Activated naive CD8-positive, alpha-beta T cell (primary cell): ENCODE results near the gene CPNE7.
"Not testable (repeated sequence)": the region's sequence is repeated elsewhere in the genome, so short reads cannot be mapped to it uniquely, and the experiment has no call there.

Experiments
- H3K27ac Mint-ChIP-seq: one replicate; pipeline ENCODE4 v1.8.0; 2021; ENCODE audit warnings: mixed read lengths
- H3K27me3 Mint-ChIP-seq: one replicate; pipeline ENCODE4 v1.8.0; 2021; ENCODE audit warnings: mixed read lengths
- H3K36me3 Mint-ChIP-seq: one replicate; pipeline ENCODE4 v1.8.0; 2021; ENCODE audit warnings: mixed read lengths
- H3K4me1 Mint-ChIP-seq: one replicate; pipeline ENCODE4 v1.8.0; 2021; ENCODE audit warnings: low read depth, mixed read lengths
- H3K4me3 Mint-ChIP-seq: one replicate; pipeline ENCODE4 v1.8.0; 2021; ENCODE audit warnings: mild to moderate bottlenecking, mixed read lengths
- H3K9me3 Mint-ChIP-seq: one replicate; pipeline ENCODE4 v1.8.0; 2021; ENCODE audit warnings: low read depth, mixed read lengths

The CPNE7 gene

DNA sequence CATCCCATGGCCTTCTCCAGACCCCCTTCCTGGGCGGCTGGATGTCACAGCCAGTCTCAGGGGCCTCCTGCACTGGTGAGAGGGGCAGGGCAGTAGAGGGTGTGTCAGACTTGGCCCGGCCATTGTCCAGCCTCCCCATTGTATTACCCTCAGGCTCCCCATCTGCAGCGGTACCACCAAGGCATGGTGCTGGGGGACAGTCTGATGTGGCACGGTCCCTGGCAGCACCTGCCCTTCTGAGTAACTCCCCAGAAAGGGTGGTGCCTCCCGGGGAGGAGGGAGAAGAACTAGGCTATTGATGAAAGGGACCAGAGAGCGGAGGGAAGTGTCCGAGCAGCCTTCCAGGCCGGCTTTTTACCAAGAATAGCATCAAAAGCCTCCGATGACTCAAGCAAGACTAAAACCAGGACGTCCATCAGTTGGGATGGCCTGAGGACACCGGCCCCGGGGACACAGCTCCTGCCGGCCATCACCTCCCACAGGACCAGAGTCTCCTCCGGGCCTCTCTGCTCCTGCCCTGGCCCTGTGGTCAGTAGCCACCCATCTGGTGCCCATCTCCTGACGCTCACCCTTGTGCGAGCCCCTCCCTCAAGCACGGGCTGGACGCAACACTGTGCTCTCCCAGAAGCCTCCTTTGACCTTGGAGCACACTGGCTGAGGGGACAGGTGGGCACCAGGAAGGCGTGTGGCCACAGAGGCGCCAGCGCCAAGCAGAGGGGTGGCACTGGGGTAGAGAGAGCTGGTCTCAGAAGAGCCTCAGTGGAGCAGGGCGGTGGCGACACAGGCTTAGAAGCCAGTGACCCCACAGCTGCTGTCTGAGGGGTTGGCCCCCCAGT lies 5.8 kb upstream of the CPNE7 start:
- Mint-ChIP-seq H3K36me3 (peaks cover 2% of the 10 kb centered on the region), H3K4me3 (no peak overlapping the region), H3K9me3 (no peaks in the 10 kb centered on the region), H3K27me3 (peaks cover 3% of the 10 kb centered on the region), H3K4me1 (peaks cover 25% of the 10 kb centered on the region), H3K27ac (no peak overlapping the region)

DNA sequence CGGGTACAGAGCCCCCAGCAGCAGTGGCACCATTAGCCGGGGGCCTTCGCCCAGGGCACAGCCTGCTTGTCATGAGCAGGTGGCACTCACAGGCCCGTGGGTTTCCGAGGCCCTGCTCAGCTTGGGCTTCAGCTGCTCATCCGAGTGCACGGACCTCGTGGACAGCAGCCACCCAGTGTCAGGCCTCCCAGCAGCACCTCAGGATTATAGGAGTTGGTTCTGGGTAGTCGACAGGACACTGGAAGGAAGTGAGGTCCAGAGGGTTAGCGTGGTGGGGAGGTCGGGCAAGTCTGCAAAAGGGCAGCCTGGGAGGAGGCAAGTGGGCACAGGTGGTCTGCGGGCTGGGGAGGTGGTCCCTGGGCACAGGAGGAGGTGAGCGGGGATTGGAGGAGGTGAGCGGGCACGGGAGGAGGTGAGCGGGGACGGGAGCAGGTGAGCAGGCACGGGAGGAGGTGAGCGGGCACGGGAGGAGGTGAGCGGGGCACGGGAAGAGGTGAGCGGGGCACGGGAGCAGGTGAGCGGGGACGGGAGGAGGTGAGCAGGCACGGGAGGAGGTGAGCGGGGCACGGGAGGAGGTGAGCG lies 5.1 kb upstream of the CPNE7 start:
- no peak overlapping the region for H3K27ac Mint-ChIP-seq
- H3K4me1 Mint-ChIP-seq: peaks cover 21% of the 10 kb centered on the region
- H3K4me3 Mint-ChIP-seq: no peak overlapping the region

GRCh38 chr16:89570983-89571598 lies 4.5 kb upstream of the CPNE7 start:
- H3K4me1 Mint-ChIP-seq: peaks cover 17% of the 10 kb centered on the region
- H3K27me3 Mint-ChIP-seq, H3K4me3 Mint-ChIP-seq, H3K36me3 Mint-ChIP-seq, H3K27ac Mint-ChIP-seq, H3K9me3 Mint-ChIP-seq: not testable (repeated sequence)

More for the DNA sequence above, 5.1 kb upstream of the CPNE7 start:
- H3K27me3 Mint-ChIP-seq: peaks cover 3% of the 10 kb centered on the region
- H3K36me3 Mint-ChIP-seq: peaks cover 2% of the 10 kb centered on the region
- H3K9me3 Mint-ChIP-seq: no peaks in the 10 kb centered on the region

DNA sequence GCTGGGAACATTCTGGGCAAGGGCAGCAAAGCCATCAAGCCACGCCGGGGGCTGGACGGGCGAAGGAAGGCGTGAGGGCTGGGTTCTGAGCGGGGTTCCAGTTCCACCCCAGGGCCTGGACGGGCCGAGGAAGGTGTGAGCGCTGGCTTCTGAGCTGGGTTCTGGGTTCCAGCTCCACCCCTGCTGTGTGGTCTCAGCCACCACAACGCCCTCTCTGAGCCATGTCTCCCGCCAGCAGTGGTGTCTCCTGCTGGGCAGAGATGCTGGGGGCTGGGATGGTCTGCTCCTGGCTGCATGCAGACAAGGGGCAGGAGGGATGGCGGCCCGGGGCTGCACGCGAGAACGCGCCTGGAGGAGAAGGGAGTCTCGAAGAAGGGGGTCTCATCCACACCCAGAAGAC lies 3.9 kb upstream of the CPNE7 start:
- no peaks in the 10 kb centered on the region for H3K9me3 Mint-ChIP-seq
- H3K27me3 Mint-ChIP-seq: peaks cover 3% of the 10 kb centered on the region
- H3K27ac Mint-ChIP-seq: no peak overlapping the region
- peaks cover 2% of the 10 kb centered on the region for H3K36me3 Mint-ChIP-seq
- peaks cover 14% of the 10 kb centered on the region for H3K4me1 Mint-ChIP-seq
- no peak overlapping the region for H3K4me3 Mint-ChIP-seq

- no peak overlapping the region for H3K4me3 Mint-ChIP-seq
- H3K4me1 Mint-ChIP-seq: peaks cover 14% of the 10 kb centered on the region
- H3K27ac Mint-ChIP-seq: no peak overlapping the region
- H3K27me3 Mint-ChIP-seq: peaks cover 3% of the 10 kb centered on the region
- peaks cover 2% of the 10 kb centered on the region for H3K36me3 Mint-ChIP-seq
- H3K9me3 Mint-ChIP-seq: no peaks in the 10 kb centered on the region
Measured at GRCh38 chr16:89572073-89572484, 3.5 kb upstream of the CPNE7 start.

GRCh38 chr16:89572485-89573205 lies 2.9 kb upstream of the CPNE7 start:
- H3K27ac Mint-ChIP-seq: no peak overlapping the region
- peaks cover under 1% of the 10 kb centered on the region for H3K36me3 Mint-ChIP-seq
- peak overlapping the region; percentile 17 for H3K4me3 Mint-ChIP-seq
- peaks cover 14% of the 10 kb centered on the region for H3K4me1 Mint-ChIP-seq
- no peaks in the 10 kb centered on the region for H3K9me3 Mint-ChIP-seq
- peaks cover 3% of the 10 kb centered on the region for H3K27me3 Mint-ChIP-seq

DNA sequence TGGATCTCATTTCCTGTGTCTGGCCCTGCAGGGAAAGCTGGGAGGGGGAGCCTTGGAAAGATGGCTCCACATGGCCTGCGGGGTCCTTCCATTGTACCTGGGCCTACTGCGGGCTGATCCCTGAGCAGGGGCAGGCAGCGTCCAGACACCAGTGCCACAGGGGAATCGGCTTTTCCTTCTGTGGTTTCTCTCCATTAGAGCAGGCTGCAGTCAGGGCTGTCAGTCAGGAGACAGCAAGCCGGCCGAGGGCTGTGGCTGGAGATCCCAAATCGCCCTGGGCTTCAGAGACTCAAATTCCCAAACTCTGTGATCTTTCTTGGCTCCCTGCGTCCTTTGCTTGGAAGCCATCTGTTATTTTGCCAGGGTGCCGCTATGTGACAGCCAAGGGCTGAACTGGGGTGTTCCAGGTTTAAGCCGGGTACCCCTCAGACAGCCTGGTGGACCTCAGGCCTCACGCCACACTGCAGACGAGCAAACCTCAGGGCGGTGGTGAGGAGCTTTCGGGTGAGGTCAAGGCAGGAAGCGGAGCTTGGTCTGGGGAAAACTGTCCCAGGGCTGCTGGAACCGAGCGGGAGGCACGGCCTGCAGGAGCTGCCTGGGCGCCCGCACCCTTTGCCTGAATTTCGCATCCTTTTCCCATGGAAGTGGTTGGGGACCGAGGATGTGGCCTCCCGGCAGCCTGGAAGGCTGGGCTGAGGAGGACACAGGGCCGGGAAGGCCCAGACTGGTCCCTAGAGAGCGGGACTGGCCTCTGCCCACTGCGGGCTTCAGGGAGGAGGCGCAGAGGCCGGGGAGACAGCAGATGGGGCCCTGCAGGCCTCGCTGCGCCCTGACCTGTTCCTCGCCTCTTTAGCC lies 1.5 kb upstream of the CPNE7 start:
- Mint-ChIP-seq H3K36me3 (peaks cover 2% of the 10 kb centered on the region), H3K27me3 (peaks cover 3% of the 10 kb centered on the region), H3K4me3 (peak overlapping the region; percentile 32), H3K27ac (no peak overlapping the region), H3K4me1 (peaks cover 14% of the 10 kb centered on the region), H3K9me3 (no peaks in the 10 kb centered on the region)

GRCh38 chr16:89574681-89575246 lies 794 bp upstream of the CPNE7 start:
- Mint-ChIP-seq H3K36me3 (peaks cover 2% of the 10 kb centered on the region), H3K9me3 (no peaks in the 10 kb centered on the region), H3K4me3 (peak overlapping the region; percentile 62), H3K4me1 (peaks cover 14% of the 10 kb centered on the region), H3K27me3 (peaks cover 3% of the 10 kb centered on the region), H3K27ac (no peak overlapping the region)

DNA sequence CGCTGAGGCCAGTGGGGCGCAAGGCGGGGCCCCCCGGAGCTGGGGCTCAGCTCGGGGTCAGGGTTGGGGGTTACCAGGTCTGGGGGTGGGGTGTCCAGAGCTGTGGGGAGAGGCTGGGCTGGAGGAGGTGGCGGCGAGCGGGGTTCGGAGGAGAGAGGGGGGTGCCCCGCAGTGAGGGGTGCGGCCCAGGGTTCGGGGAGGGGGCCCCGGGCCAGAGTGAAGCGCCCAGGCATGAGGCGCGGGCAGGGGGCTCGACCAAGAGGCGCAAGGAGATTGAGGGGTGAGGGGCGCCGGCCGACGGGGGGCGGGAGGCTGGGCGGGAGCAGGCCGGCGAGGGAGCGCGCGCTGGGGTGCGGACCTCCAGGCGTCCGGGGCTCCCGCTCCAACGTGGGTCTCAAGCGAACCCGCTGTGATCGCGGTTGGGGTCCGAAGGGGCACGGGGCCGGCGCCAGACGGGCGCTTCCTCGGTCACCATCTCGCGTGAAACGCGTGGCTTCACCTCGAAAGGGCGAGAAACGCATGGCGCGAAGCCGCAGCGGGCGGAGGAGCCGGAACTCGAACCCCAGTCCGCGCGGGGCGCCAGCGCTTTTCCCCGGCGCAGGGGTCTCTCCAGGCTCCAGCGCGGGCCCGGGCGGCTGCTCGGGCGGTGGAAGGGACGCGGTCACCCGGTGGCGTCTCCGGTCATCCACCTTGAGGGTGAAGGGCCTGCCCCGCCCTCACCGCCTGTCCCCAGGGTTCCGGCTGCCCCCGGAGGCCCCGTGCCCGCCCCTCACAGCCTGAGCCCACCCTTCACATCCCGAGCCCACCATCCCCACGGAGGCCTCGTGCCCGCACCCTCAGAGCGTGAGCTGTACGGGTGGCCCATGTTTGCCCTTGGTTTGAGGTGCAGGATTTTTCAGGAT lies 846 bp downstream of the CPNE7 start:
- Mint-ChIP-seq H3K4me3 (no peak overlapping the region), H3K4me1 (peaks cover 14% of the 10 kb centered on the region), H3K9me3 (no peaks in the 10 kb centered on the region), H3K27me3 (peaks cover 3% of the 10 kb centered on the region), H3K36me3 (peaks cover 2% of the 10 kb centered on the region), H3K27ac (no peak overlapping the region)

GRCh38 chr16:89577055-89577759 lies 1.6 kb downstream of the CPNE7 start:
- H3K27ac Mint-ChIP-seq: no peak overlapping the region
- peaks cover 2% of the 10 kb centered on the region for H3K36me3 Mint-ChIP-seq
- peaks cover 3% of the 10 kb centered on the region for H3K27me3 Mint-ChIP-seq
- H3K4me1 Mint-ChIP-seq: peaks cover 8% of the 10 kb centered on the region
- no peaks in the 10 kb centered on the region for H3K9me3 Mint-ChIP-seq
- no peak overlapping the region for H3K4me3 Mint-ChIP-seq

DNA sequence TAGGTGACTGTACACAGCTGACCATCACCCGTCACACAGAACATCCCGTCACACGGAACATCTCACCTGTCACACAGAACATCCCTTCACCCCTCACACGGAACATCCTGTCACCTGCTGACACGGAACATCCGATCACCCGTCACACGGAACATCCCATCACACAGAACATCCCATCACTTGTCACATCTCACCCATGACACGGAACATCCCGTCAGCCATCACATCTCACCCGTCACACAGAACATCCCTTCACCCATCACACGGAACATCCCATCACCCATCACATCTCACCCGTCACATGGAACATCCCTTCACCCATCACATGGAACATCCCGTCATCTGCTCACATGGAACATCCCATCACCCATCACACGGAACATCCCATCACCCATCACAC lies 3.8 kb downstream of the CPNE7 start:
- no peaks in the 10 kb centered on the region for H3K4me1 Mint-ChIP-seq
- no peak overlapping the region for H3K4me3 Mint-ChIP-seq
- no peaks in the 10 kb centered on the region for H3K27me3 Mint-ChIP-seq
- peaks cover 2% of the 10 kb centered on the region for H3K36me3 Mint-ChIP-seq
- no peaks in the 10 kb centered on the region for H3K9me3 Mint-ChIP-seq
- no peak overlapping the region for H3K27ac Mint-ChIP-seq

DNA sequence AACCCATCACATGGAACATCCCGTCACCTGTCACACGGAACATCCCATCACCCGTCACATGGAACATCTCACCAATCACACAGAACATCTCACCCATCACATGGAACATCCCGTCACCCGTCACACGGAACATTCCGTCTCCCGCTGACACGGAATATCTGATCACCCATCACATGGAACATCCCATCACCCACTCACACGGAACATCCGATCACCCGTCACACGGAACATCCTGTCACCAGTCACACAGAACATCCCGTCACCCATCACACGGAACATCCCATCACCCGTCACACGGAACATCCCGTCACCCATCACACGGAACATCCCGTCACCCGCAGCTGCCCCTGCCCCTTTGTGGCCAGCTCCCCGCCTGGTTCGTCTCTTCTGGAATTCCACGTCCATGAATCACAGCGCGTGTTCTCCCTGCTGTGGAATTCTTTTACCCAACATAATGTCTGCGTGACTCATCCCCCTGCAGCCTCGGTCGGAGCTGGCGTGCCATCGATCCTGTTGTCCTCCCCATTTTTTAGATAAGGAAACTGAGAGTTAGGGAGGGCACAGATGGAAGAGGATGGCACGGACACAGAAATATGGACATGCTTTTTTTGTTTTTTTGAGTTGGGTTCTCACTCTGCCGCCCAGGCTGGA lies 5.6 kb downstream of the CPNE7 start:
- no peaks in the 10 kb centered on the region for H3K9me3 Mint-ChIP-seq
- no peaks in the 10 kb centered on the region for H3K27me3 Mint-ChIP-seq
- H3K4me1 Mint-ChIP-seq: no peaks in the 10 kb centered on the region
- H3K36me3 Mint-ChIP-seq: peaks cover 2% of the 10 kb centered on the region
- no peak overlapping the region for H3K27ac Mint-ChIP-seq
- H3K4me3 Mint-ChIP-seq: no peak overlapping the region
